ENCODE data around the gene PTPRK. TPM values are rescaled to one million over a fixed set of nuclear protein-coding genes. Genes with fewer than 3 reads are reported as not detected.
A peak's percentile ranks its signal among the peaks of the same experiment; 100 is the strongest.

PTPRK gene
- total and polyA plus RNA-seq, 12 donors: 7.5 to 47.7 (median 35.7) TPM

GRCh38 chr6:128347123-128347522 lies 173.3 kb downstream of the PTPRK start:
- ATAC-seq (peak in 1 of 8 donors; percentile 48), DNase-seq (no peak)
- H3K4me3 ChIP-seq: no peak overlapping the region
- H3K27ac ChIP-seq: no peak overlapping the region
- H3K4me1 ChIP-seq: peaks cover 0 to 31% (median 9%) of the 10 kb centered on the region in 9 donors
- 43 to 58% methylated on average over 3 of the region's 3 CpGs for WGBS, 2 donors
- no peaks in the 10 kb centered on the region for H3K27me3 ChIP-seq
- no peaks in the 10 kb centered on the region for H3K9me3 ChIP-seq
- intact Hi-C loops (cut with DNase I): loop anchor here in 1 of 10 donors (5.0 kb wide), 1 partner anchor 170 kb away; no protein-coding TSS in a partner anchor
- H3K36me3 ChIP-seq: no peaks in the 10 kb centered on the region
- TF ChIP-seq CTCF (IDR thresholded peaks at IDR 0.05): no peak

GRCh38 chr6:128346569-128346968 lies 173.8 kb downstream of the PTPRK start:
- H3K4me3 ChIP-seq: no peak overlapping the region
- TF ChIP-seq CTCF (IDR thresholded peaks at IDR 0.05): no peak
- H3K27me3 ChIP-seq: no peaks in the 10 kb centered on the region
- DNase-seq (no peak), ATAC-seq (no peak)
- H3K27ac ChIP-seq: no peak overlapping the region
- intact Hi-C loops (cut with DNase I): loop anchor here in 1 of 10 donors (5.0 kb wide), 1 partner anchor 171 kb away; no protein-coding TSS in a partner anchor
- peaks cover 0 to 31% (median 9%) of the 10 kb centered on the region in 9 donors for H3K4me1 ChIP-seq
- H3K9me3 ChIP-seq: no peaks in the 10 kb centered on the region
- 45 to 51% methylated on average over 1 of the region's 1 CpG for WGBS, 2 donors
- no peaks in the 10 kb centered on the region for H3K36me3 ChIP-seq

GRCh38 chr6:128345278-128345677 lies 175.1 kb downstream of the PTPRK start:
- H3K4me1 ChIP-seq: peaks cover 0 to 32% (median 17%) of the 10 kb centered on the region in 9 donors
- no peak for TF ChIP-seq CTCF (IDR thresholded peaks at IDR 0.05)
- H3K4me3 ChIP-seq: no peak overlapping the region
- H3K36me3 ChIP-seq: no peaks in the 10 kb centered on the region
- 92 to 97% methylated on average over 4 of the region's 4 CpGs for WGBS, 2 donors
- no peaks in the 10 kb centered on the region for H3K27me3 ChIP-seq
- H3K9me3 ChIP-seq: no peaks in the 10 kb centered on the region
- DNase-seq: no peak
- intact Hi-C loops (cut with DNase I): loop anchor here in 1 of 10 donors (5.0 kb wide), 1 partner anchor 172 kb away; no protein-coding TSS in a partner anchor
- ATAC-seq: no peak
- no peak overlapping the region for H3K27ac ChIP-seq

GRCh38 chr6:128343706-128344105 lies 176.7 kb downstream of the PTPRK start:
- Histone ChIP-seq H3K27me3 (no peaks in the 10 kb centered on the region), H3K36me3 (no peaks in the 10 kb centered on the region), H3K4me3 (no peak overlapping the region), H3K27ac (no peak overlapping the region), H3K4me1 (peaks cover 0 to 42% (median 29%) of the 10 kb centered on the region in 9 donors), H3K9me3 (no peaks in the 10 kb centered on the region)
- WGBS, 2 donors: 76 to 85% methylated on average over 3 of the region's 3 CpGs
- no peak for TF ChIP-seq CTCF (IDR thresholded peaks at IDR 0.05)
- intact Hi-C loops (cut with DNase I): no loop called here
- ATAC-seq (no peak), DNase-seq (no peak)
